GM12875 (cell line): ENCODE data around the gene VIPR2.

ENCODE experiments used
- H3K4me3 ChIP-seq: one replicate; pipeline ENCODE4 v1.5.1; 2011; ENCODE audit warnings: low read depth, low read length, control low read depth
- TF ChIP-seq, protein P1 (sequence below): IDR thresholded peaks from 2 replicates; pipeline ENCODE4 v1.5.1; 2011; ENCODE audit warnings: low read depth, mild to moderate bottlenecking, control low read depth, inconsistent platforms, low read length, moderate library complexity, borderline replicate concordance; ENCODE audit not compliant: insufficient read depth

The VIPR2 gene

GRCh38 chr7:159015454-159016410 lies 128.9 kb downstream of the VIPR2 start:
- H3K4me3 ChIP-seq, result no peak overlapping the region
- TF ChIP-seq, protein P1, sequence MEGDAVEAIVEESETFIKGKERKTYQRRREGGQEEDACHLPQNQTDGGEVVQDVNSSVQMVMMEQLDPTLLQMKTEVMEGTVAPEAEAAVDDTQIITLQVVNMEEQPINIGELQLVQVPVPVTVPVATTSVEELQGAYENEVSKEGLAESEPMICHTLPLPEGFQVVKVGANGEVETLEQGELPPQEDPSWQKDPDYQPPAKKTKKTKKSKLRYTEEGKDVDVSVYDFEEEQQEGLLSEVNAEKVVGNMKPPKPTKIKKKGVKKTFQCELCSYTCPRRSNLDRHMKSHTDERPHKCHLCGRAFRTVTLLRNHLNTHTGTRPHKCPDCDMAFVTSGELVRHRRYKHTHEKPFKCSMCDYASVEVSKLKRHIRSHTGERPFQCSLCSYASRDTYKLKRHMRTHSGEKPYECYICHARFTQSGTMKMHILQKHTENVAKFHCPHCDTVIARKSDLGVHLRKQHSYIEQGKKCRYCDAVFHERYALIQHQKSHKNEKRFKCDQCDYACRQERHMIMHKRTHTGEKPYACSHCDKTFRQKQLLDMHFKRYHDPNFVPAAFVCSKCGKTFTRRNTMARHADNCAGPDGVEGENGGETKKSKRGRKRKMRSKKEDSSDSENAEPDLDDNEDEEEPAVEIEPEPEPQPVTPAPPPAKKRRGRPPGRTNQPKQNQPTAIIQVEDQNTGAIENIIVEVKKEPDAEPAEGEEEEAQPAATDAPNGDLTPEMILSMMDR, result no peak

DNA sequence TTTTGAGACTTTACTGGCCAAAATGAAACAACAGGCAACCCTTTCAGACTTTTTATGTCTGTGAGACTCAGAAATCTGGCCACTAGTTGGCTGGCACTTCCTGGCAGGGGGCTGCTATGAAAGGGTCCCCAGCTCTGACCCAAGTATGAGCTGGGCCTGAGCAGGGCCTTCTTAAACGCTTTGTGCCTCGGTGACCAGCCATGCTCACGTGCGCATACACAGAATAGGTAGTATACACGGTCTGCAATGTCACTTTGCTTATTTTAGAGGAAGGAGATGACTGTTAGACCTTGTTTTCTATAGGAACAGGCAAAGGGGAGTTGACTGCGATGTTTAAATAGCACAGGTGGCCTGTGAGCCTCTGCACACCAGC lies 129.6 kb downstream of the VIPR2 start:
- H3K4me3 ChIP-seq, result no peak overlapping the region
- TF ChIP-seq, protein P1, result no peak

DNA sequence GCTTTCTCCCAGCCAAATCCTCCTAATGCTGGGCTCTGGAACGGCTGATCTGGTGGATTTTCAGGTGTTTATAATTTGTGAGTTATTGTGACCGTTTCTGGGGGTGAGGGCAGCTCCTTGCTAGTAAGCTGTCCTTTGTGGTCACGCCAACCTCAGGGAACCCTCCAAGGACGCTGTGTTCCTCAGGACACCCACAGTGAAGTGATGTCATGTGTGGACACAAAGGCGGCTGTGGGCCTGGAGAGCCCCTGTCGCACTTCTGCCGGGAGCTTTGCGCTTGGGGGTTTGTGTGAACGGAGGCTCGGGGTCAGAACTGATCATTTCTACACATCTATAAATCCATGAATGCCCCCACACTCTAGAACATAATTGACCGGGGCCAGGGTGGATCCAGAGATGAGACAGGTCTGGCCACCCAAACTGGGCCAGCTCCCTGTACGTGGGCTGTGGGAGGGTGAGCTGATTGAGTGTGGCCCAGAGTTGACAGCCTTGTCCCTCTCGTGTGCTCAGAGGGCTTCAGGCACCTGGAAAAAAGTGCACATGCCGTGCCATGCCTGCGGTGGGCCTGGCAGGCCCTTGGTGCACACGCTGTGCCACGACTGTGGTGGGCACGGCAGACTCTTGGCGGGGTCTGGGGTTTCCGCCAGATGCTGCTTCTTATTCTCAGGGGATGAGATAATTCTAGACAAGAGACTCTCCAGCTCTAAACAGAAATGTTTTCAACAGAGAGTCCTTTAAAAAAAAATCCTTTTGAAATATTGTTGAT lies 130.2 kb downstream of the VIPR2 start:
- TF ChIP-seq, protein P1, result no peak
- no peak overlapping the region for H3K4me3 ChIP-seq

GRCh38 chr7:159013825-159014289 lies 130.8 kb downstream of the VIPR2 start:
- TF ChIP-seq, protein P1, result no peak
- no peak overlapping the region for H3K4me3 ChIP-seq

DNA sequence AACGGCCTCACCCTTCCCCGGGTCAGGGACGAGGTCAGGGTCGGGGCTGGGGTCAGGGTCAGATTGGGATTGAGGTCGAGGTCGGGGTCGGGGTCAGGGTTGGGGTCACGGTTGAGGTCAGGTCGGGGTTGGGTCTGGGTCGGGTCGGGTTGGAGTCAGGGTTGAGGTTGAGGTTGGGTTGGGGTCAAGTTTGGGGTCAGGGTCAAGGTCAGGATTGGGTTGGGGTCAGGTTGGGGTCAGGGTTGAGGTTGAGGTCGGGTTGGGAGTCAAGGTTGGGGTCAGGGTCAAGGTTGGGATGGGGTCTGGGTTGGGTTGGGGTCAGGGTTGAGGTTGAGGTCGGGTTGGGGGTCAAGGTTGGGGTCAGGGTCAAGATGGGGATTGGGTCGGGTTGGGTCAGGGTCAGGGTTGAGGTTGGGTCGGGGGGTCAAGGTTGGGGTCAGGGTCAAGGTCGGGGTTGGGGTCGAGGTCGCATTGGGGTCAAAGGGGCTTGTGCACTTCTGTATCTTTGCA lies 131.4 kb downstream of the VIPR2 start:
- H3K4me3 ChIP-seq, result no peak overlapping the region
- TF ChIP-seq, protein P1, result no peak

DNA sequence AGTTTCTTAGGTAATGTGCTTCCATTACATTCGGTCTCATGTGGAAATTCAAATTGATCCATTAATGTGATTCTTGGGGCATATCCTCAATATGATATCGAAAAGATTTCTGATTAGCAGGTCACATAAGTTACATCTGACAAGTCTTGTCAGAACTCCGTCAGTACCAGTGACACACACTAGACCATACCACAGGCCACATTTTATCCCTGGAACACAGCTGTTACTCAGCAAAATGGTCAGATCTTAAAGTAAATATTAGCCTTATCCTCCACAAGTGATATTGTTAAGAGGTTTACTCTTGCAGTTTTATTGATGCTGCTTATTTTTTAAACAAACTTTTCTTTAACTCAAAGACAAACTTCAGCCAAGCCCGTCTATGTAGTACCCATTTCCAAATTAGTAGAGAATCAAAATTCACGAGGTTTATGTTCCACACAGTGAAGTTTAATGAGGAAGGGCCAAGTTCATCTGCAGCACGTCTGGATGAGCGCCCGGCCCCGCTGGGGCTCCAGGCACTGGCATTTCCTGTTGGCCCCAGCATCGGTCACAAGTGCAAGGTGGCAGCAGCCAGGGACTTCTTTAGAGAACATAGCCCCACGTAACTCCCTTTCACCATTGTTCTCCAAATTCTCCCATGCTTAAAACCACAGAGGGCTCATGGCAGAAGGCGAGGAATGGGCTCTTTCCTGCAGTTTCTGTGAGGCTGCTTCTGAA lies 132.2 kb downstream of the VIPR2 start:
- no peak overlapping the region for H3K4me3 ChIP-seq
- TF ChIP-seq, protein P1, result no peak
